Measurements from ENCODE around the gene TMX4. TPM values are rescaled to one million over a fixed set of nuclear protein-coding genes. Genes with fewer than 3 reads are reported as not detected.

TMX4 gene
- 51.1 and 61.9 TPM in 2 replicates for total RNA-seq

DNA sequence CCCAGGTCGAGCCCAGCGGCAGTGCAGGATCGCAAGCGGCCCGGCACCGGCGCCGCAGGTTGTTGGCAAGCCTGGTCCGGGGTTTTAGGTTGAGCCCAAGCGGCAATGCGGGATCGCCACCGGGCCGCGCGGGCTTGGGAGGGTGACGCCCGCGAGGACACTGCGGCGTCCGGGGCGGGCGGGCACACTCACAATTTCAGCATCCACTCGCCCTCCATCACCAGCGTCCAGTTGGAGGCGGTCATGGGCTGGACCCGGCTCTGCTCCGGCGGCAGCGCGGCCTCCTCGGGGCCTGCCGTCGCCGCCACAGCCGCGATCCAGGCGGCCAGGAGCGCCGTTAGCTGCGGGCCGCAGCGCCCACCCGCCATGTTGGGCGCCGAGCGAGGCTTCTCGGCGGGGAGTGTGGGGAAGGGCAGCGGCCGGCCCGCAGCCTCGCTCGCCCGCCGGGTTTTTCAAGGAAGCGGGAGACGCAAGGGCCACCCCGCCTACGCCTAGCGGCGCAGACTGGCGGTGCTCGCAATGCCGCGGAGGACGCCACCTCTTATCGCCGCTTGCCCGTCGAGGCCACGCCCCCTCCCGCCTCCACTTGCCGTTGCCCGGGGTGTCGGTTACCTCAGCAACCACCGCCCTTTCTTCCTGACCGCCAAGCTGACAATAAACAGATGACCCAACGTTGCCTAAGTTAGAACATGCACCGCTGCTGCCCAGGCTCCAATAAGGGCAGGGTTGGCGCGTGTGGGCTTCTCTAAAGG lies at the start of gene TMX4:
TSS of gene TMX4 (minus strand) at position 516 of the 752 bp plus-strand sequence. CDS start at position 368, 148 bp downstream.

GRCh38 chr20:7940341-7940740 lies 79.2 kb downstream of the TMX4 start, which contains the start of gene HAO1:
TSS of gene HAO1 (minus strand) at chr20:7940458. CDS start at chr20:7940422, 36 bp downstream.

Other genes starting within 250 kb of the TMX4 start
- not detected in 2 replicates for gene HAO1, start 79.3 kb downstream of the TMX4 start, total RNA-seq
- gene PLCB1, start 112.5 kb upstream of the TMX4 start, total RNA-seq = 15.4 and 41.6 TPM in 2 replicates

Measured in articular chondrocyte of knee joint (primary cell).